HEK293 (cell line): ENCODE results near the gene LMAN1L.

Experiments
- CTCF ChIA-PET: fragments of 350-600 bp; formaldehyde crosslinking; extraction: SDS; loops from one replicate; lab custom pipeline; 2021; ENCODE audit warnings: antibody characterized with exemption; lab: Yijun Ruan, JAX
- POLR2A ChIA-PET: fragments of 300-600 bp; formaldehyde crosslinking; extraction: SDS; loops from one replicate; lab custom pipeline; 2020; ENCODE audit warnings: antibody characterized with exemption, inconsistent platforms; lab: Yijun Ruan, JAX
- H3K27ac ChIP-seq: fragments of 200-500 bp; sonication (Bioruptor generic); 2 replicates; pipeline ENCODE4 v1.5.1; 2014; ENCODE audit warnings: low read depth, low read length, control low read depth, inconsistent platforms; ENCODE audit errors: extremely low read depth
- H3K36me3 ChIP-seq, 2 experiments: fragments of 200-500 bp in 1 of 2; sonication (Bioruptor generic) in 1 of 2; 1 replicate in 1 of 2; 2 replicates in 1 of 2; pipeline ENCODE4 v1.5.1; 2014 to 2017; ENCODE audit warnings: inconsistent platforms in 2 of 2, low read length in 2 of 2; ENCODE audit not compliant: control insufficient read depth in 2 of 2, insufficient read depth in 1 of 2
- H3K4me1 ChIP-seq: fragments of 200-500 bp; sonication (Bioruptor generic); 2 replicates; pipeline ENCODE4 v1.5.1; 2014; ENCODE audit warnings: mild to moderate bottlenecking, low read length, inconsistent platforms; ENCODE audit not compliant: control insufficient read depth, insufficient read depth
- H3K4me3 ChIP-seq: 2 replicates; pipeline ENCODE4 v1.5.1; 2011; ENCODE audit warnings: low read depth, mild to moderate bottlenecking, control low read depth, low read length, moderate library complexity
- H3K9me3 ChIP-seq: fragments of 200-500 bp; sonication (Bioruptor generic); 2 replicates; pipeline ENCODE4 v1.5.1; 2014; ENCODE audit warnings: low read depth, low read length, inconsistent platforms; ENCODE audit not compliant: control insufficient read depth, insufficient read depth
- GLIS1 ChIP-seq: fragments of 450-650 bp; formaldehyde crosslinking; IDR thresholded peaks from 2 replicates; pipeline ENCODE4 v1.5.1; 2016; ENCODE audit warnings: missing biosample characterization, missing genetic modification characterization
- GLIS2 ChIP-seq: fragments of 450-650 bp; formaldehyde crosslinking; IDR thresholded peaks from 2 replicates; pipeline ENCODE4 v1.5.1; 2016; ENCODE audit warnings: missing biosample characterization, missing genetic modification characterization
- KLF10 ChIP-seq: fragments of 450-650 bp; IDR thresholded peaks from 2 replicates; pipeline ENCODE4 v1.5.1; 2018; ENCODE audit warnings: missing biosample characterization, mild to moderate bottlenecking, missing genetic modification characterization
- OSR2 ChIP-seq: fragments of 450-650 bp; formaldehyde crosslinking; IDR thresholded peaks from 2 replicates; pipeline ENCODE4 v1.5.1; 2016; ENCODE audit warnings: missing biosample characterization, missing genetic modification characterization
- SP7 ChIP-seq: fragments of 450-650 bp; formaldehyde crosslinking; IDR thresholded peaks from 2 replicates; pipeline ENCODE4 v1.5.1; 2016; ENCODE audit warnings: missing biosample characterization, missing genetic modification characterization
- ZBTB48 ChIP-seq: fragments of 450-650 bp; formaldehyde crosslinking; IDR thresholded peaks from 2 replicates; pipeline ENCODE4 v1.5.1; 2016; ENCODE audit warnings: missing biosample characterization, missing genetic modification characterization
- ZIC2 ChIP-seq: fragments of 450-650 bp; formaldehyde crosslinking; IDR thresholded peaks from 2 replicates; pipeline ENCODE4 v1.5.1; 2016; ENCODE audit warnings: missing biosample characterization, missing genetic modification characterization
- ZNF169 ChIP-seq: fragments of 450-650 bp; formaldehyde crosslinking; IDR thresholded peaks from 2 replicates; pipeline ENCODE4 v1.5.1; 2016; ENCODE audit warnings: missing biosample characterization, missing genetic modification characterization
- ZNF184 ChIP-seq: fragments of 450-650 bp; IDR thresholded peaks from 2 replicates; pipeline ENCODE4 v1.5.1; 2018; ENCODE audit warnings: missing biosample characterization, mild to moderate bottlenecking, missing genetic modification characterization
- ZNF211 ChIP-seq: fragments of 450-650 bp; formaldehyde crosslinking; IDR thresholded peaks from 2 replicates; pipeline ENCODE4 v1.5.1; 2016; ENCODE audit warnings: low read depth, missing biosample characterization, missing genetic modification characterization
- ZNF394 ChIP-seq: fragments of 450-650 bp; formaldehyde crosslinking; IDR thresholded peaks from 2 replicates; pipeline ENCODE4 v1.5.1; 2016; ENCODE audit warnings: missing biosample characterization, missing genetic modification characterization, mild to moderate bottlenecking, moderate library complexity, borderline replicate concordance
- ZNF513 ChIP-seq: fragments of 450-650 bp; IDR thresholded peaks from 2 replicates; pipeline ENCODE4 v1.5.1; 2018; ENCODE audit warnings: missing biosample characterization, missing genetic modification characterization
- ZNF558 ChIP-seq: fragments of 450-650 bp; formaldehyde crosslinking; IDR thresholded peaks from 2 replicates; pipeline ENCODE4 v1.5.1; 2016; ENCODE audit warnings: missing biosample characterization, missing genetic modification characterization
- ZNF645 ChIP-seq: fragments of 450-650 bp; formaldehyde crosslinking; IDR thresholded peaks from 2 replicates; pipeline ENCODE4; 2016; ENCODE audit warnings: missing biosample characterization, missing genetic modification characterization
- ZNF660 ChIP-seq: fragments of 450-650 bp; IDR thresholded peaks from 2 replicates; pipeline ENCODE4 v1.5.1; 2018; ENCODE audit warnings: missing biosample characterization, mild to moderate bottlenecking, missing genetic modification characterization
- ZNF664 ChIP-seq: fragments of 450-650 bp; formaldehyde crosslinking; IDR thresholded peaks from 2 replicates; pipeline ENCODE4 v1.5.1; 2016; ENCODE audit warnings: missing biosample characterization, missing genetic modification characterization
- ZNF677 ChIP-seq: fragments of 450-650 bp; IDR thresholded peaks from 2 replicates; pipeline ENCODE4 v1.5.0; 2018; ENCODE audit warnings: missing biosample characterization, mild to moderate bottlenecking, missing genetic modification characterization, moderate library complexity
- ZNF701 ChIP-seq: fragments of 450-650 bp; formaldehyde crosslinking; IDR thresholded peaks from 2 replicates; pipeline ENCODE4 v1.5.1; 2016; ENCODE audit warnings: missing biosample characterization, missing genetic modification characterization
- TF ChIP-seq, protein P1 (sequence below): fragments of 450-650 bp; formaldehyde crosslinking; IDR thresholded peaks from 2 replicates; pipeline ENCODE4 v1.5.1; 2016; ENCODE audit warnings: missing biosample characterization, missing genetic modification characterization
- TF ChIP-seq, protein P2 (sequence below): fragments of 450-650 bp; formaldehyde crosslinking; IDR thresholded peaks from 2 replicates; pipeline ENCODE4 v1.5.1; 2016; ENCODE audit warnings: missing biosample characterization, missing genetic modification characterization
- TF ChIP-seq, protein P3 (sequence below): fragments of 450-650 bp; formaldehyde crosslinking; IDR thresholded peaks from 2 replicates; pipeline ENCODE4 v1.5.0; 2017; ENCODE audit warnings: missing biosample characterization, missing genetic modification characterization, borderline replicate concordance

Gene LMAN1L

DNA sequence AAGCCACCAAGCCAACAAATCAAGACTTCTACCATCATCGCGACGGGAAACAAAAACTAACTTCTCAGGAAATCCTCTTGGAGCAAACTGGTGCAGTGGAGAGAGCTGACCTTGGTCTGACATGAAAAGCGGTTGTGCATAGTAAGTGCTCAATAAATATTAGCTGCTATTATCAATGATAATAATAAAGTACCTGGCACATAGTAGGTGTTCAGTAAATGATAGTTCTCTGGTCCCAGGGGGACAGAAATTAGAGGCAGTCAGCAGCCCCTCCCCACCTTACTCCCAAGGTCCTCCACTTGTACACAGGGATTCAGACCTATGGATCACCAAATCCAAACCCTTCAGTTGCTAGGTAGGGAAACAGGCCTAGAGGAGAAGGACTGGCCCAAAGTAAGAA, 36.7 kb upstream of the LMAN1L start:
- no peak overlapping the region for H3K27ac ChIP-seq
- ChIA-PET CTCF (interaction anchor here (0.6 to 20.5 kb wide), 5 partner anchors 14 to 391 kb away, joined by 3 to 649 read pairs (median 6); partner anchors contain the start of genes CSK and RPP25), POLR2A (interaction anchor here (1.7 kb wide), 1 partner anchor 179 kb away, joined by 6 read pairs; no protein-coding TSS in a partner anchor)
- H3K9me3 ChIP-seq = no peaks in the 10 kb centered on the region
- no peaks in the 10 kb centered on the region for H3K36me3 ChIP-seq
- no peak overlapping the region for H3K4me3 ChIP-seq
- H3K4me1 ChIP-seq = peaks cover 10% of the 10 kb centered on the region
- no peak for TF ChIP-seq ZNF660 (tag by site-specific recombination)
- peak; percentile 90 for TF ChIP-seq ZNF664 (tag by site-specific recombination)

DNA sequence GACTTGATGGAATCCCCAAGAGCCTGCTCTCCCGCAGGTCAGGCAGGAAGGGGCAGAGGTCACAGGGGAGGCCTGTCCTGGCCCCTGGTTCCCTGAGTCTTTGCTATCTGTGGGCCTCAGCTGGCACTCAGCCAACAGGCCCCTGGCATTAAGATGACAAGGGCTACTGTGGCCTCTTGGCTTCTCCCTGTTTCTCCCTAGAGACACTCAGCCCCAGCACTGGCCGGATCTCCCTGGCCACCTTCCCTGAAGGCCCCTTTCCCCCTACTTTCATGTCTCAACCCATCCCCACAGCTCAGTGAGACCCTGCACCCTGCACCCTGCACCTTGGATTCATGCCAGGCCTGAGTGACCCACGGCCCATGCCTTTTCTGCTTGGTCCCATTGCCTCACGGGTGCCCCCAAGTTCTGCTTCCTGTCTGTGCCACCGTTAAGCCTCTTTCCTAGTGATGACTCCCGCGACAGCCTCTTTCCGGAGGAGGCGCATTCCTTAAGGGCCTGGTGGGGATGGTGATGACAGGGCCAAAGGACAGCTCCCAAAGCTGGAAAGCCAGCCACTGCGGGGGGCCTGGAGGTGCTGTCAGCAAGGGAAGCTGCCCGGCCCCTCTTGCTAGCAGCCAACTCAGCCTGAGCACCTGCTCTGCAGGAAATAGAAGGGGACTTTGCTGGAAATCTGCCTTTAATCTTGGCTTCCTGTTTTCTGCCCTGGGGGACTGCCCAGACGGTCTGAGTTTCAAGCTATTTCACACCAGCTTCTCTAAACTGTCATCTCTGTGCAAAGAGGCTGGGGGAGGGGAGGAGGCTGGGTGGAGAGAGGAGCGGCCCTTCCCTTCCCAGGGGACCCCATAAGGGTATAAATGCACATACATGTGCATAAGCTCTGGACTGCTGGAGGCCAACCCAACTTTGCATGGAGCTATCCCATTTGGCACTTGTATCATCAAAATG, 35.5 kb upstream of the LMAN1L start:
- no peak overlapping the region for H3K4me3 ChIP-seq
- H3K36me3 ChIP-seq = no peaks in the 10 kb centered on the region
- H3K4me1 ChIP-seq = peaks cover 15% of the 10 kb centered on the region
- CTCF ChIA-PET = interaction anchor here (0.5 to 25.7 kb wide), 13 partner anchors 2 to 722 kb away, joined by 3 to 649 read pairs (median 4); partner anchors contain the start of gene CSK
- H3K27ac ChIP-seq = no peak overlapping the region
- POLR2A ChIA-PET = interaction anchor here (0.9 to 1.7 kb wide), 5 partner anchors 10 to 180 kb away, joined by 3 to 6 read pairs (median 4); partner anchors contain the start of gene RPP25
- TF ChIP-seq ZNF169 (tag by site-specific recombination) (no peak), OSR2 (tag by site-specific recombination) (peak; percentile 54), ZNF394 (tag by site-specific recombination) (0 out of 2 replicates have a peak, but pooled peaks have one; percentile 16), KLF10 (tag by site-specific recombination) (no peak), ZNF558 (tag by site-specific recombination) (no peak), ZNF677 (tag by site-specific recombination) (0 out of 2 replicates have a peak, but pooled peaks have one; percentile 57), GLIS1 (peak; percentile 78), ZIC2 (tag by site-specific recombination) (peak; percentile 41), ZBTB48 (tag by site-specific recombination) (no peak), GLIS2 (tag by site-specific recombination) (peak; percentile 48; the same call in 1 of the 2 replicates), ZNF184 (tag by site-specific recombination) (peak; percentile 34; the same call in 1 of the 2 replicates), ZNF645 (tag by site-specific recombination) (no peak), SP7 (tag by site-specific recombination) (peak; percentile 41), ZNF211 (no peak), ZNF513 (tag by site-specific recombination) (no peak), ZNF701 (tag by site-specific recombination) (no peak)
- TF ChIP-seq, protein P1, sequence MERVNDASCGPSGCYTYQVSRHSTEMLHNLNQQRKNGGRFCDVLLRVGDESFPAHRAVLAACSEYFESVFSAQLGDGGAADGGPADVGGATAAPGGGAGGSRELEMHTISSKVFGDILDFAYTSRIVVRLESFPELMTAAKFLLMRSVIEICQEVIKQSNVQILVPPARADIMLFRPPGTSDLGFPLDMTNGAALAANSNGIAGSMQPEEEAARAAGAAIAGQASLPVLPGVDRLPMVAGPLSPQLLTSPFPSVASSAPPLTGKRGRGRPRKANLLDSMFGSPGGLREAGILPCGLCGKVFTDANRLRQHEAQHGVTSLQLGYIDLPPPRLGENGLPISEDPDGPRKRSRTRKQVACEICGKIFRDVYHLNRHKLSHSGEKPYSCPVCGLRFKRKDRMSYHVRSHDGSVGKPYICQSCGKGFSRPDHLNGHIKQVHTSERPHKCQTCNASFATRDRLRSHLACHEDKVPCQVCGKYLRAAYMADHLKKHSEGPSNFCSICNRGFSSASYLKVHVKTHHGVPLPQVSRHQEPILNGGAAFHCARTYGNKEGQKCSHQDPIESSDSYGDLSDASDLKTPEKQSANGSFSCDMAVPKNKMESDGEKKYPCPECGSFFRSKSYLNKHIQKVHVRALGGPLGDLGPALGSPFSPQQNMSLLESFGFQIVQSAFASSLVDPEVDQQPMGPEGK (tag by site-specific recombination) = 0 out of 2 replicates have a peak, but pooled peaks have one; percentile 23
- TF ChIP-seq, protein P2, sequence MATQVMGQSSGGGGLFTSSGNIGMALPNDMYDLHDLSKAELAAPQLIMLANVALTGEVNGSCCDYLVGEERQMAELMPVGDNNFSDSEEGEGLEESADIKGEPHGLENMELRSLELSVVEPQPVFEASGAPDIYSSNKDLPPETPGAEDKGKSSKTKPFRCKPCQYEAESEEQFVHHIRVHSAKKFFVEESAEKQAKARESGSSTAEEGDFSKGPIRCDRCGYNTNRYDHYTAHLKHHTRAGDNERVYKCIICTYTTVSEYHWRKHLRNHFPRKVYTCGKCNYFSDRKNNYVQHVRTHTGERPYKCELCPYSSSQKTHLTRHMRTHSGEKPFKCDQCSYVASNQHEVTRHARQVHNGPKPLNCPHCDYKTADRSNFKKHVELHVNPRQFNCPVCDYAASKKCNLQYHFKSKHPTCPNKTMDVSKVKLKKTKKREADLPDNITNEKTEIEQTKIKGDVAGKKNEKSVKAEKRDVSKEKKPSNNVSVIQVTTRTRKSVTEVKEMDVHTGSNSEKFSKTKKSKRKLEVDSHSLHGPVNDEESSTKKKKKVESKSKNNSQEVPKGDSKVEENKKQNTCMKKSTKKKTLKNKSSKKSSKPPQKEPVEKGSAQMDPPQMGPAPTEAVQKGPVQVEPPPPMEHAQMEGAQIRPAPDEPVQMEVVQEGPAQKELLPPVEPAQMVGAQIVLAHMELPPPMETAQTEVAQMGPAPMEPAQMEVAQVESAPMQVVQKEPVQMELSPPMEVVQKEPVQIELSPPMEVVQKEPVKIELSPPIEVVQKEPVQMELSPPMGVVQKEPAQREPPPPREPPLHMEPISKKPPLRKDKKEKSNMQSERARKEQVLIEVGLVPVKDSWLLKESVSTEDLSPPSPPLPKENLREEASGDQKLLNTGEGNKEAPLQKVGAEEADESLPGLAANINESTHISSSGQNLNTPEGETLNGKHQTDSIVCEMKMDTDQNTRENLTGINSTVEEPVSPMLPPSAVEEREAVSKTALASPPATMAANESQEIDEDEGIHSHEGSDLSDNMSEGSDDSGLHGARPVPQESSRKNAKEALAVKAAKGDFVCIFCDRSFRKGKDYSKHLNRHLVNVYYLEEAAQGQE (tag by site-specific recombination) = peak; percentile 70
- TF ChIP-seq, protein P3, sequence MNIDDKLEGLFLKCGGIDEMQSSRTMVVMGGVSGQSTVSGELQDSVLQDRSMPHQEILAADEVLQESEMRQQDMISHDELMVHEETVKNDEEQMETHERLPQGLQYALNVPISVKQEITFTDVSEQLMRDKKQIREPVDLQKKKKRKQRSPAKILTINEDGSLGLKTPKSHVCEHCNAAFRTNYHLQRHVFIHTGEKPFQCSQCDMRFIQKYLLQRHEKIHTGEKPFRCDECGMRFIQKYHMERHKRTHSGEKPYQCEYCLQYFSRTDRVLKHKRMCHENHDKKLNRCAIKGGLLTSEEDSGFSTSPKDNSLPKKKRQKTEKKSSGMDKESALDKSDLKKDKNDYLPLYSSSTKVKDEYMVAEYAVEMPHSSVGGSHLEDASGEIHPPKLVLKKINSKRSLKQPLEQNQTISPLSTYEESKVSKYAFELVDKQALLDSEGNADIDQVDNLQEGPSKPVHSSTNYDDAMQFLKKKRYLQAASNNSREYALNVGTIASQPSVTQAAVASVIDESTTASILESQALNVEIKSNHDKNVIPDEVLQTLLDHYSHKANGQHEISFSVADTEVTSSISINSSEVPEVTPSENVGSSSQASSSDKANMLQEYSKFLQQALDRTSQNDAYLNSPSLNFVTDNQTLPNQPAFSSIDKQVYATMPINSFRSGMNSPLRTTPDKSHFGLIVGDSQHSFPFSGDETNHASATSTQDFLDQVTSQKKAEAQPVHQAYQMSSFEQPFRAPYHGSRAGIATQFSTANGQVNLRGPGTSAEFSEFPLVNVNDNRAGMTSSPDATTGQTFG (tag by site-specific recombination) = 0 out of 2 replicates have a peak, but pooled peaks have one; percentile 20
- H3K9me3 ChIP-seq = no peaks in the 10 kb centered on the region
